Mesenchymal stem cell (in vitro differentiated cells and primary cell): ENCODE data around the gene OR5K3.

Source experiments
- DNase-seq: peaks from one replicate; pipeline ENCODE4 v3.0.0-alpha.2; 2013
- H2AFZ ChIP-seq: one replicate; pipeline ENCODE4 v1.6.1; 2013; ENCODE audit warnings: low read depth, mild to moderate bottlenecking, control low read depth, inconsistent platforms, low read length, moderate library complexity
- H2AK5ac ChIP-seq: 2 replicates; pipeline ENCODE4 v1.6.1; 2013; ENCODE audit warnings: low read length, moderate library complexity, mild to moderate bottlenecking, inconsistent platforms; ENCODE audit not compliant: severe bottlenecking
- H2BK120ac ChIP-seq: one replicate; pipeline ENCODE4 v1.6.1; 2013; ENCODE audit warnings: low read depth, mild to moderate bottlenecking, inconsistent platforms, low read length, moderate library complexity
- H2BK12ac ChIP-seq, 2 experiments: one replicate each; pipeline ENCODE4 v1.6.1; 2013; ENCODE audit warnings: inconsistent platforms in 2 of 2, low read length in 2 of 2, mild to moderate bottlenecking in 2 of 2, moderate library complexity in 2 of 2, control low read depth in 1 of 2
- H2BK15ac ChIP-seq: one replicate; pipeline ENCODE4 v1.6.1; 2013; ENCODE audit warnings: mild to moderate bottlenecking, low read depth, inconsistent platforms; ENCODE audit not compliant: poor library complexity, severe bottlenecking
- H2BK5ac ChIP-seq: 2 replicates; pipeline ENCODE4 v1.6.1; 2013; ENCODE audit warnings: low read depth, mild to moderate bottlenecking, low read length, control low read depth, inconsistent platforms; ENCODE audit not compliant: poor library complexity, severe bottlenecking
- H3K14ac ChIP-seq, 2 experiments: one replicate each; pipeline ENCODE4 v1.6.1; 2013; ENCODE audit warnings: inconsistent platforms in 2 of 2, low read length in 2 of 2, control low read depth in 1 of 2, mild to moderate bottlenecking in 1 of 2, moderate library complexity in 1 of 2
- H3K18ac ChIP-seq, 2 experiments: one replicate each; pipeline ENCODE4 v1.6.1; 2013; ENCODE audit warnings: inconsistent platforms in 2 of 2, low read length in 2 of 2, control low read depth in 1 of 2, low read depth in 1 of 2, mild to moderate bottlenecking in 1 of 2
- H3K23ac ChIP-seq, 2 experiments: one replicate each; pipeline ENCODE4 v1.6.1; 2013; ENCODE audit warnings: inconsistent platforms in 2 of 2, low read length in 2 of 2, mild to moderate bottlenecking in 2 of 2, moderate library complexity in 2 of 2, control low read depth in 1 of 2
- H3K27ac ChIP-seq: 2 replicates; pipeline ENCODE4 v1.5.1; 2013; ENCODE audit warnings: mild to moderate bottlenecking, moderate library complexity, low read length, control low read depth, inconsistent platforms; ENCODE audit not compliant: poor library complexity, severe bottlenecking
- H3K27me3 ChIP-seq, 2 experiments: 2 replicates each; pipeline versions ENCODE4 v1.6.1 to v1.7.0; 2013; ENCODE audit warnings: low read length in 2 of 2, mild to moderate bottlenecking in 2 of 2, moderate library complexity in 2 of 2, control low read depth in 1 of 2, inconsistent platforms in 1 of 2; ENCODE audit not compliant: control insufficient read depth in 1 of 2, insufficient read depth in 1 of 2
- H3K36me3 ChIP-seq, 2 experiments: 2 replicates each; pipeline versions ENCODE4 v1.6.1 to v1.7.0; 2013; ENCODE audit warnings: low read length in 2 of 2, control low read depth in 1 of 2, inconsistent platforms in 1 of 2, low read depth in 1 of 2, mild to moderate bottlenecking in 1 of 2; ENCODE audit not compliant: insufficient read depth in 2 of 2, control insufficient read depth in 1 of 2
- H3K4ac ChIP-seq, 2 experiments: one replicate each; pipeline ENCODE4 v1.6.1; 2013; ENCODE audit warnings: inconsistent platforms in 2 of 2, low read length in 2 of 2, mild to moderate bottlenecking in 2 of 2, moderate library complexity in 2 of 2, control low read depth in 1 of 2, low read depth in 1 of 2
- H3K4me1 ChIP-seq: 2 replicates; pipeline ENCODE4 v1.6.1; 2013; ENCODE audit warnings: low read depth, low read length, control low read depth; ENCODE audit not compliant: control insufficient read depth, insufficient read depth
- H3K4me2 ChIP-seq: 2 replicates; pipeline ENCODE4 v1.6.1; 2013; ENCODE audit warnings: low read length, mild to moderate bottlenecking, inconsistent platforms; ENCODE audit not compliant: poor library complexity, severe bottlenecking
- H3K4me3 ChIP-seq, 2 experiments: 2 replicates each; pipeline versions ENCODE4 v1.5.1 to v1.7.0; 2013; ENCODE audit warnings: low read length in 2 of 2, mild to moderate bottlenecking in 2 of 2, control low read depth in 1 of 2, low read depth in 1 of 2; ENCODE audit not compliant: insufficient read depth in 1 of 2
- H3K79me1 ChIP-seq: replicated peaks from 2 replicates; pipeline ENCODE4 v1.6.1; 2013; ENCODE audit warnings: mild to moderate bottlenecking, control low read depth, low read length, inconsistent platforms; ENCODE audit not compliant: poor library complexity, severe bottlenecking
- H3K9ac ChIP-seq: 2 replicates; pipeline ENCODE4 v1.7.0; 2013; ENCODE audit warnings: mild to moderate bottlenecking, low read length, moderate library complexity
- H3K9me3 ChIP-seq: 2 replicates; pipeline ENCODE4 v1.7.0; 2013; ENCODE audit warnings: mild to moderate bottlenecking, low read length; ENCODE audit not compliant: control insufficient read depth
- H4K8ac ChIP-seq: one replicate; pipeline ENCODE4 v1.6.1; 2013; ENCODE audit warnings: inconsistent platforms, mild to moderate bottlenecking, low read length, moderate library complexity
- H4K91ac ChIP-seq: one replicate; pipeline ENCODE4 v1.6.1; 2013; ENCODE audit warnings: mild to moderate bottlenecking, low read length, inconsistent platforms
- WGBS: methylation state at CpG from one replicate; pipeline ENCODE4 v1.1.7; 2013; ENCODE audit warnings: mixed read lengths; 5-methylcytosine and 5-hydroxymethylcytosine counted together

Gene OR5K3

DNA sequence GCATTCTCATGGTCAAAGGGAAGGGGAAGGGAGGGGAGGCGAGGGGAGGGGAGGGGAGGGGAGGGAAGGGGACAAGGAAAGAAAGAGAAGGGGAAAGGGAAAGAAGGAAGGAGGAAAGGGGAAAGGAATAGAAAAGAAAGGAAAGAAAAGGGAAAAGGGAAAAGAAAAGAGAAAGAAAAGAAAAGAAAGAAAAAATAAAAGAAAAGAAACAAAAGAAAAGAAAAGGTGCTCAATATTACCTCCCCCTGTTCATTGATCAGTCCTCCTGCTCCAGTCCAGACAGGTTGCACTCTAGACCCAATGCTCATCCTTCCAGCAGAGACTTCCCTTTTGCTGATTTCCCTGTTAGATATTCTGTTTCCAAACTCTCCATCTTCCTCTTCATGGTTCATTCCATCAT lies 18.0 kb upstream of the OR5K3 start:
- Histone ChIP-seq H3K27me3 (no peaks in the 10 kb centered on the region), H2BK15ac (no peak overlapping the region), H3K4me3 (no peak overlapping the region), H3K4ac (no peak overlapping the region), H2BK5ac (no peak overlapping the region), H3K36me3 (no peaks in the 10 kb centered on the region), H3K4me1 (no peaks in the 10 kb centered on the region), H3K23ac (no peak overlapping the region), H2AFZ (no peak overlapping the region), H3K9ac (no peak overlapping the region), H2AK5ac (no peak overlapping the region), H3K27ac (no peak overlapping the region), H3K4me2 (no peak overlapping the region), H3K14ac (no peak overlapping the region), H4K91ac (no peak overlapping the region), H3K9me3 (no peaks in the 10 kb centered on the region), H3K79me1 (no peaks in the 10 kb centered on the region), H2BK12ac (no peak overlapping the region), H2BK120ac (no peak overlapping the region), H4K8ac (no peak overlapping the region), H3K18ac (no peak overlapping the region)
- DNase-seq, result no peak
- 88% methylated on average over 1 of the region's 1 CpG for WGBS

DNA sequence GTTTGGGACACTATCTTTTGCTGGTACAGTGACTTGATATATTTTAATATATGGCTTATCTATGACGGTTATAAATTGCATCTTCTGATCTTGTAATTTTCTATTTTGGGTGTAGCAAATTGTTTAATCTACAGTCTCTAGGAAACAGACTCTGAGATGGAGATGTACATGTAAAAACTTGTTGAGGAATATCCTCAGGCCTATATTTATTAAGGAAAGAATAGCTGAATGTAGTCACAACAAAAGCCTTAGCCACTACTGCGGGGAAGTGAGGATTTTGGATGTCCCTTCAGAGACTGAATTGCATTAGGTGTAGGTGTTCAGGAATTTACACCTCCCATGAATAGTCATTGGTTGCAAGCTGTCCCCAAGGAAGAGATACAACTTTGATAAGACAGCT lies 13.8 kb upstream of the OR5K3 start:
- Histone ChIP-seq H2BK5ac (no peak overlapping the region), H4K8ac (no peak overlapping the region), H2BK15ac (no peak overlapping the region), H3K79me1 (no peaks in the 10 kb centered on the region), H2BK120ac (no peak overlapping the region), H3K4me2 (no peak overlapping the region), H2AFZ (no peak overlapping the region), H3K14ac (no peak overlapping the region), H3K36me3 (no peaks in the 10 kb centered on the region), H3K4me3 (no peak overlapping the region), H4K91ac (no peak overlapping the region), H3K23ac (no peak overlapping the region), H3K18ac (no peak overlapping the region), H3K9me3 (peaks cover 3% of the 10 kb centered on the region), H3K27ac (no peak overlapping the region), H2AK5ac (no peak overlapping the region), H3K27me3 (no peaks in the 10 kb centered on the region), H3K4ac (no peak overlapping the region), H3K4me1 (no peaks in the 10 kb centered on the region), H3K9ac (no peak overlapping the region), H2BK12ac (no peak overlapping the region)
- no peak for DNase-seq
- 77% methylated on average over 2 of the region's 2 CpGs for WGBS

DNA sequence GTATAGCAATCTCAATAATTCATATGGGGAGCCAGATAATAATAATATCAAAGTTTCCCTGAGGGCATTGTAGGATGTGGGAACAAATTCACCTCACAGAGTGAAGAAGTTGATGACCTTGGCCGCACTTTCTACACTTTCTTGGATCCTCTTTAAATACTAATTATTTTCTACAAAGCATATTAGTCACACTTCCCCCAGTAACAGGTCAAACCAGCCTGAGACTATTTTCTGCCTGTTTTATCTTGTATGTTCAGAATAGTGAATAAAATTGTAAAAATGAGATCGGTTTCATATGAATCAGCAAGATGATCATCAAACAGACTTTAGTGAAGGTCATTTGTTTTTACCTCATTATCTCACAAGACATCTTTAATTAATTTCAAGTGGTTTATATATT lies 2.3 kb upstream of the OR5K3 start:
- no peak overlapping the region for H3K14ac ChIP-seq
- H2AFZ ChIP-seq, result no peak overlapping the region
- no peak overlapping the region for H2AK5ac ChIP-seq
- no peak overlapping the region for H3K18ac ChIP-seq
- H2BK12ac ChIP-seq, result no peak overlapping the region
- no peak overlapping the region for H3K9ac ChIP-seq
- H4K91ac ChIP-seq, result no peak overlapping the region
- H3K4me2 ChIP-seq, result no peak overlapping the region
- no peak overlapping the region for H4K8ac ChIP-seq
- H3K4me1 ChIP-seq, result no peaks in the 10 kb centered on the region
- no peak overlapping the region for H2BK120ac ChIP-seq
- no peak overlapping the region for H3K4me3 ChIP-seq
- no peaks in the 10 kb centered on the region for H3K36me3 ChIP-seq
- no peak overlapping the region for H3K23ac ChIP-seq
- H2BK15ac ChIP-seq, result no peak overlapping the region
- no peak overlapping the region for H3K27ac ChIP-seq
- H3K27me3 ChIP-seq, result no peaks in the 10 kb centered on the region
- WGBS, result 100% methylated on average over 1 of the region's 2 CpGs
- no peak overlapping the region for H3K4ac ChIP-seq
- no peak for DNase-seq
- H2BK5ac ChIP-seq, result no peak overlapping the region
- H3K79me1 ChIP-seq, result no peaks in the 10 kb centered on the region
- peaks cover 5% of the 10 kb centered on the region for H3K9me3 ChIP-seq

DNA sequence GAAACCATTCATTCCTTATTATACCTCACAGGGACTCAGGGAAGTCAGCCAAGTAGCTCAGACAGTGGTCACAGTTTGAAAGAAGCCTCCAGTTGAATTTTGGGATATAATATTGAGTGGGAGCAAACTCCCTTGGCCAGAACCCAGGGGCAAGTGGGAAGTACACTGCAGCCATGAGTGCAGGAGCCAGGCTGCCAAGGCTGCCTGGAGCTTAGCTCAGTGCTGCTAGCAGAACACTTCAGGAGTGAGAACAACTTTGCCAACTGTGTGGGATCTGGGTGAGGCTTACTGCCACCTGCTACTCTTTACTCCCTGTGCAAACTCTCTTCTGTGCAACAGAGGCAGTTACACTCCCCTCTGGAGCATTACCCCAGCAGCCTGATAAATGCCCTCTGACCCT lies 4.6 kb downstream of the OR5K3 start:
- Histone ChIP-seq H4K8ac (no peak overlapping the region), H3K9ac (no peak overlapping the region), H3K79me1 (no peaks in the 10 kb centered on the region), H2AK5ac (no peak overlapping the region), H2BK15ac (no peak overlapping the region), H3K4me2 (no peak overlapping the region), H2BK120ac (no peak overlapping the region), H3K14ac (no peak overlapping the region), H3K4me3 (no peak overlapping the region), H3K27me3 (peaks cover 0 to 13% of the 10 kb centered on the region in 2 experiments), H3K23ac (no peak overlapping the region), H3K9me3 (peaks cover 14% of the 10 kb centered on the region), H2BK5ac (no peak overlapping the region), H2BK12ac (no peak overlapping the region), H3K18ac (no peak overlapping the region), H3K27ac (no peak overlapping the region), H3K36me3 (no peaks in the 10 kb centered on the region), H4K91ac (no peak overlapping the region), H3K4me1 (no peaks in the 10 kb centered on the region), H3K4ac (no peak overlapping the region), H2AFZ (no peak overlapping the region)
- no peak for DNase-seq
